Esophagus squamous epithelium (tissue), 4 donors: Measurements from ENCODE around the gene ALPK3.

Experiments used
- CTCF ChIP-seq, 6 experiments: fragments of 450-650 bp in 4 of 6; fragments of 200-600 bp in 2 of 6; sonication (generic) in 2 of 6; IDR thresholded peaks; one replicate each; pipeline ENCODE4 v1.5.1; 2016 to 2019; ENCODE audit warnings: antibody characterized with exemption in 6 of 6, mild to moderate bottlenecking in 4 of 6, moderate library complexity in 4 of 6
- POLR2A ChIP-seq, 4 donors: fragments of 450-650 bp; IDR thresholded peaks; one replicate each; pipeline ENCODE4 v1.6.1; 2017; ENCODE audit warnings: antibody characterized with exemption in 4 of 4, mild to moderate bottlenecking in 4 of 4, moderate library complexity in 3 of 4

- TF ChIP-seq CTCF (IDR thresholded peaks at IDR 0.05): no peak
- TF ChIP-seq POLR2A (IDR thresholded peaks at IDR 0.05): no peak
Measured at GRCh38 chr15:84784262-84784661, 32.9 kb upstream of the ALPK3 start.
